ENCODE data around the gene HOXB5.

GRCh38 chr17:48556229-48556575, 37.4 kb downstream of the HOXB5 start:
- no peak for TF ChIP-seq CTCF (conservative IDR thresholded peaks at IDR 0.05; ENCODE audit: low read depth, low read length)
- no peak for TF ChIP-seq EZH2 (IDR thresholded peaks at IDR 0.05; ENCODE audit: borderline replicate concordance, low read depth, low read length, poor library complexity, severe bottlenecking)
